Measurements from ENCODE around the gene BNC2. TPM values are rescaled to one million over a fixed set of nuclear protein-coding genes. Genes with fewer than 3 reads are reported as not detected.

Gene BNC2
- total and polyA plus RNA-seq, 2 experiments from 2014 or later: 13.8 to 18.5 TPM

GRCh38 chr9:16690628-16691027 lies 179.8 kb downstream of the BNC2 start:
- DNase-seq: no peak
- no peak overlapping the region for H3K4me2 ChIP-seq (ENCODE audit: unreplicated experiment)
- H3K27ac ChIP-seq: no peak overlapping the region
- no peaks in the 10 kb centered on the region for H3K27me3 ChIP-seq (replicated peaks; ENCODE audit: insufficient read depth)
- 0 out of 2 replicates have a peak, but pooled peaks cover 7% of the 10 kb centered on the region for H3K4me1 ChIP-seq (ENCODE audit: insufficient read depth)
- no peaks in the 10 kb centered on the region for H3K9me2 ChIP-seq (ENCODE audit: insufficient read depth)
- in situ Hi-C loops (cut with MboI): no loop called here
- 98 to 100% methylated on average over 2 of the region's 2 CpGs for WGBS, 2 experiments (ENCODE audit: low coverage in 1 of 2, low lambda C conversion rate in 2 of 2, missing lambda C conversion rate in 2 of 2)
- H3K36me3 ChIP-seq (ENCODE audit: low read depth): 0 out of 2 replicates have a peak, but pooled peaks cover 5% of the 10 kb centered on the region
- no peaks in the 10 kb centered on the region for H4K20me1 ChIP-seq (ENCODE audit: insufficient read depth)
- H2AFZ ChIP-seq: no peak overlapping the region
- no peak overlapping the region for H3K4me3 ChIP-seq
- no peak overlapping the region for H3K9ac ChIP-seq
- no peaks in the 10 kb centered on the region for H3K9me3 ChIP-seq (ENCODE audit: low read depth)
- H3K79me2 ChIP-seq (ENCODE audit: insufficient read depth): peaks cover 94% of the 10 kb centered on the region
- H3F3A ChIP-seq (ENCODE audit: insufficient read depth): no peaks in the 10 kb centered on the region; the same call in 1 of the 2 replicates
- TF ChIP-seq EZH2 (IDR thresholded peaks at IDR 0.05; ENCODE audit: insufficient read depth, poor library complexity, severe bottlenecking): no peak
- no peak for TF ChIP-seq EZH2phosphoT487 (IDR thresholded peaks at IDR 0.05; ENCODE audit: insufficient read depth, low read depth)

GRCh38 chr9:16690205-16690604 lies 180.3 kb downstream of the BNC2 start:
- H3F3A ChIP-seq (ENCODE audit: insufficient read depth): no peaks in the 10 kb centered on the region; the same call in 1 of the 2 replicates
- H3K4me1 ChIP-seq (ENCODE audit: insufficient read depth): 0 out of 2 replicates have a peak, but pooled peaks cover 7% of the 10 kb centered on the region
- no peaks in the 10 kb centered on the region for H3K27me3 ChIP-seq (replicated peaks; ENCODE audit: insufficient read depth)
- in situ Hi-C loops (cut with MboI): no loop called here
- 69 to 79% methylated on average over 2 of the region's 2 CpGs for WGBS, 2 experiments (ENCODE audit: low coverage in 1 of 2, low lambda C conversion rate in 2 of 2, missing lambda C conversion rate in 2 of 2)
- no peak for TF ChIP-seq EZH2phosphoT487 (IDR thresholded peaks at IDR 0.05; ENCODE audit: insufficient read depth, low read depth)
- TF ChIP-seq EZH2 (IDR thresholded peaks at IDR 0.05; ENCODE audit: insufficient read depth, poor library complexity, severe bottlenecking): no peak
- no peak overlapping the region for H3K27ac ChIP-seq
- DNase-seq: no peak
- no peaks in the 10 kb centered on the region for H3K9me3 ChIP-seq (ENCODE audit: low read depth)
- no peaks in the 10 kb centered on the region for H4K20me1 ChIP-seq (ENCODE audit: insufficient read depth)
- no peaks in the 10 kb centered on the region for H3K9me2 ChIP-seq (ENCODE audit: insufficient read depth)
- H3K9ac ChIP-seq: no peak overlapping the region
- H3K79me2 ChIP-seq (ENCODE audit: insufficient read depth): peaks cover 94% of the 10 kb centered on the region
- H3K4me3 ChIP-seq: no peak overlapping the region
- no peak overlapping the region for H2AFZ ChIP-seq
- H3K36me3 ChIP-seq (ENCODE audit: low read depth): 0 out of 2 replicates have a peak, but pooled peaks cover 5% of the 10 kb centered on the region
- no peak overlapping the region for H3K4me2 ChIP-seq (ENCODE audit: unreplicated experiment)

GRCh38 chr9:16689351-16689938 lies 181.0 kb downstream of the BNC2 start:
- Histone ChIP-seq H3K79me2 (ENCODE audit: insufficient read depth) (peaks cover 94% of the 10 kb centered on the region), H3K4me1 (ENCODE audit: insufficient read depth) (0 out of 2 replicates have a peak, but pooled peaks cover 7% of the 10 kb centered on the region), H3K4me3 (no peak overlapping the region), H4K20me1 (ENCODE audit: insufficient read depth) (no peaks in the 10 kb centered on the region), H3K9me2 (ENCODE audit: insufficient read depth) (no peaks in the 10 kb centered on the region), H3K27ac (no peak overlapping the region), H3F3A (ENCODE audit: insufficient read depth) (no peaks in the 10 kb centered on the region; the same call in 1 of the 2 replicates), H2AFZ (no peak overlapping the region), H3K9me3 (ENCODE audit: low read depth) (no peaks in the 10 kb centered on the region), H3K4me2 (ENCODE audit: unreplicated experiment) (no peak overlapping the region), H3K27me3 (replicated peaks; ENCODE audit: insufficient read depth) (no peaks in the 10 kb centered on the region), H3K9ac (no peak overlapping the region), H3K36me3 (ENCODE audit: low read depth) (0 out of 2 replicates have a peak, but pooled peaks cover 5% of the 10 kb centered on the region)
- in situ Hi-C loops (cut with MboI): no loop called here
- no peak for TF ChIP-seq EZH2phosphoT487 (IDR thresholded peaks at IDR 0.05; ENCODE audit: insufficient read depth, low read depth)
- no peak for TF ChIP-seq EZH2 (IDR thresholded peaks at IDR 0.05; ENCODE audit: insufficient read depth, poor library complexity, severe bottlenecking)
- no peak for DNase-seq
- 79 to 80% methylated on average over 5 of the region's 5 CpGs for WGBS, 2 experiments (ENCODE audit: low coverage in 1 of 2, low lambda C conversion rate in 2 of 2, missing lambda C conversion rate in 2 of 2)

GRCh38 chr9:16688814-16689213 lies 181.7 kb downstream of the BNC2 start:
- Histone ChIP-seq H3K4me1 (ENCODE audit: insufficient read depth) (0 out of 2 replicates have a peak, but pooled peaks cover 7% of the 10 kb centered on the region), H3F3A (ENCODE audit: insufficient read depth) (no peaks in the 10 kb centered on the region; the same call in 1 of the 2 replicates), H2AFZ (no peak overlapping the region), H3K9ac (no peak overlapping the region), H3K4me2 (ENCODE audit: unreplicated experiment) (no peak overlapping the region), H3K36me3 (ENCODE audit: low read depth) (0 out of 2 replicates have a peak, but pooled peaks cover 5% of the 10 kb centered on the region), H3K27ac (no peak overlapping the region), H3K27me3 (replicated peaks; ENCODE audit: insufficient read depth) (no peaks in the 10 kb centered on the region), H3K9me3 (ENCODE audit: low read depth) (no peaks in the 10 kb centered on the region), H3K4me3 (no peak overlapping the region), H3K79me2 (ENCODE audit: insufficient read depth) (peaks cover 93% of the 10 kb centered on the region), H3K9me2 (ENCODE audit: insufficient read depth) (no peaks in the 10 kb centered on the region), H4K20me1 (ENCODE audit: insufficient read depth) (no peaks in the 10 kb centered on the region)
- DNase-seq: no peak
- WGBS, 2 experiments (ENCODE audit: low coverage in 1 of 2, low lambda C conversion rate in 2 of 2, missing lambda C conversion rate in 2 of 2): 95 to 96% methylated on average over 1 of the region's 1 CpG
- TF ChIP-seq EZH2 (IDR thresholded peaks at IDR 0.05; ENCODE audit: insufficient read depth, poor library complexity, severe bottlenecking): no peak
- TF ChIP-seq EZH2phosphoT487 (IDR thresholded peaks at IDR 0.05; ENCODE audit: insufficient read depth, low read depth): no peak
- in situ Hi-C loops (cut with MboI): no loop called here

All from GM23248 (cell line).